ENCODE measurements around the gene CLMP.

DNA sequence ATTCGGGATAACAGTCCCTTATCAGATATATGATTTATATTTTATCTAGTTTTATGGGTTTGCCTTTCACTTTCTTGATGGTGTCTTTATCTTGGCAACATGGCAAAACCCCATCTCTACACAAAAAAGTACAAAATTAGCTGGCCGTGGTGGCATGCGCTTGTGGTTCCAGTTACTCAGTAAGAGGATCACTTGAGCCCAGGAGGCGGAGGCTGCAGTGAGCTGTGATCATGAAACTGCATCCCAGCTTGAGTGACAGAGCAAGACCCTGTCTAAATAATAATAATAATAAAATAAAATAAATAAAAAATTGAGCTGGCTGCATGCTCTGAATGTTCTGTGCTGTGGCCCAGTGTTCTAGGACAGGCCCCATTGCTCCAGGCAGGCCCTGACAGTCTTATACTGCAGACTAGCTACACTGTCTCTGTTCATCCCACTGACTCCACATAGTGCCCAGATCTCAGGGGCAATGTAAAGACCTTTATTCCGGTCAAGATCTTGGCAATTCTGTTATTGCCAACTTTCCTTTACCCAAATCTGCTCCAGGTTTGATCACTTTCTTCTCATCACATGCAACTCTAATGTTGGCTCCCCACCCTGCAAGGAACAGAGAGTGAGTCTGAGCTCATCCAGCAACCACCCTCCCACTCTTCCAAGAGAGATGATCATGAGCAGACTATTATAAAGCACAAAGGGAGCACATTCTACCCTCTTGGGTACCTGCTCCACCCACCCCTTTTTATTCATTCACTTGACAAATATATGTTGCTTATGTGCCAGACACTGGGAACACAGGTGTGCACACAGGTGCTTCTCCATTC, 141.9 kb downstream of the CLMP start:
- TF ChIP-seq POLR2AphosphoS5 (IDR thresholded peaks at IDR 0.05; ENCODE audit: low read depth, low read length) (no peak), TAF1 (IDR thresholded peaks at IDR 0.05; ENCODE audit: borderline replicate concordance, low read depth, low read length) (no peak), POLR2A (IDR thresholded peaks at IDR 0.05; ENCODE audit: low read depth, low read length) (no peak)
